ENCODE data around the gene EHHADH. TPM values are rescaled to one million over a fixed set of nuclear protein-coding genes. Genes with fewer than 3 reads are reported as not detected.

The EHHADH gene
- total and polyA plus RNA-seq, 9 of the 15 experiments (the other 6 are each of a cell fraction or from before 2014, with no cell fraction given): 3.6 to 6.4 (median 5.4) TPM

- no peak for TF ChIP-seq AFF4 (CRISPR knock-in tag; IDR thresholded peaks at IDR 0.05)
- no peak for TF ChIP-seq ARID2 (IDR thresholded peaks at IDR 0.05)
- TF ChIP-seq SMARCA5 (IDR thresholded peaks at IDR 0.05): no peak
- TF ChIP-seq ID3 (CRISPR knock-in tag; IDR thresholded peaks at IDR 0.05): no peak
- TF ChIP-seq ID3 (tag; IDR thresholded peaks at IDR 0.05): no peak
- TF ChIP-seq GATAD2B (IDR thresholded peaks at IDR 0.05; ENCODE audit: borderline replicate concordance): no peak
- peak; percentile 72 to 77 for TF ChIP-seq RAD21 (CRISPR knock-in tag; conservative IDR thresholded peaks at IDR 0.05 in 1 of 2, IDR thresholded peaks at IDR 0.05 in 1 of 2)
- TF ChIP-seq DIDO1 (tag; IDR thresholded peaks at IDR 0.05; ENCODE audit: low read depth): no peak
- 0 out of 2 replicates have a peak, but pooled peaks have one; percentile 40 for TF ChIP-seq SMC3 (conservative IDR thresholded peaks at IDR 0.05; ENCODE audit: insufficient read depth, low read depth, low read length)
- no peak for TF ChIP-seq ZNF609 (CRISPR knock-in tag; IDR thresholded peaks at IDR 0.05; ENCODE audit: borderline replicate concordance)
- TF ChIP-seq ATF7 (IDR thresholded peaks at IDR 0.05): no peak
- TF ChIP-seq ARID3B (CRISPR knock-in tag; IDR thresholded peaks at IDR 0.05; ENCODE audit: borderline replicate concordance): no peak
- TF ChIP-seq TGIF2 (CRISPR knock-in tag; IDR thresholded peaks at IDR 0.05): no peak
- TF ChIP-seq ZNF143 (CRISPR knock-in tag; IDR thresholded peaks at IDR 0.05): no peak
- TF ChIP-seq PKNOX1 (IDR thresholded peaks at IDR 0.05): no peak
Measured at GRCh38 chr3:185176750-185177359, 77.0 kb downstream of the EHHADH start (continued).

Measured in K562 (cell line).